CD4-positive, alpha-beta T cell treated with Interferon gamma for 1 hour (primary cell): ENCODE data around the gene SEMA4D.

Source experiments
- DNase-seq: peaks from one replicate; pipeline ENCODE4 v3.0.0-alpha.2; 2020

SEMA4D gene

DNA sequence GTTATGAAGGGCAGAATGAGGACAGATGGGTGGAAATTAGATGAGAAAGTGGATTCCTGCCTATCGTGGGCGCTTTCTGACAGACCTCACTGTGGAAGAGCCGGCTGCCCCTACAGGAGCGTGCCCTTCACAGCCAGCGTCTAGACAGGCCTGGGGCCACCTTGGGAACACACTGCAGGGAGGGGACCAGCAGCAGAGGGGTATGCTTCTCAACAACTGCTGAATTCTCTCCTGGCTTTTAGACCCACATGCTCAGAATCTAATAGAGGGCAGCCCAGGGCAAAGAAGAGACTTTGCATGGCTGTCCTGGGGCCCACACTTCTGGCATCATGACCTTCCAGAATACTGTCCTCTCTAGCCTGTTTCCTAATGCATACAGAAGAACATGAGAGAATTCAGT, 2.1 kb upstream of the SEMA4D start:
- DNase-seq, result no peak

DNA sequence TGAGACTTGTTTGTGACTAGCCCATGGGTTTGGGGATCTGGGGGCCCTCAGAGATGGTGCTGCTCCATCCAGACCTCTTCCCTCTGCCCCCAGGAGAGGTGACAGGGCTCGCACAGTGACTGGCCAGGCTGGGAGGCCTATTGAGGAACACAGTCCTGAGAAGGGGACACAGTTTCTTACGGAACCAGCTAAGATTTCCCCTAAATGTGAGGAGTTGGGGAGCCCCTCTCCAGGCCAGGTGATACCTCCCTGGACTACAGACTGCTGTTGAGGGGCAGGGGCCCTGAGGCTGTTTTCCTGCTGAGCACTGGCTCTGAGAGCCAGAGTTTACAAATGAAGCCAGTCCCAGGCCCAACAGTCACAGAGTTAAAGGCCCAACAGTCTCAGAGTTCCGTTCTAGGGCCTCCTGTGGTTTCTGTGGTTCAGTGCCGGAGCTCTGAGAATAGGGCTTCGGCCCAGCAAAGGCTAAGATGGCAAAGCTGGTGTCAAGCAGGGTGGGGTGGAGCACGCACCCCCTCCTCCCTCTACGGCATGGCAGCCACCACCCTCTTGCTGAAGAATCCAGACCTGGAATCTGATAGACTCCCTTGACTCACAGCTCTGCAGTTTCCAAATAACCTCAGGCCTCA, 1.1 kb upstream of the SEMA4D start:
- peak; percentile 61 for DNase-seq

DNA sequence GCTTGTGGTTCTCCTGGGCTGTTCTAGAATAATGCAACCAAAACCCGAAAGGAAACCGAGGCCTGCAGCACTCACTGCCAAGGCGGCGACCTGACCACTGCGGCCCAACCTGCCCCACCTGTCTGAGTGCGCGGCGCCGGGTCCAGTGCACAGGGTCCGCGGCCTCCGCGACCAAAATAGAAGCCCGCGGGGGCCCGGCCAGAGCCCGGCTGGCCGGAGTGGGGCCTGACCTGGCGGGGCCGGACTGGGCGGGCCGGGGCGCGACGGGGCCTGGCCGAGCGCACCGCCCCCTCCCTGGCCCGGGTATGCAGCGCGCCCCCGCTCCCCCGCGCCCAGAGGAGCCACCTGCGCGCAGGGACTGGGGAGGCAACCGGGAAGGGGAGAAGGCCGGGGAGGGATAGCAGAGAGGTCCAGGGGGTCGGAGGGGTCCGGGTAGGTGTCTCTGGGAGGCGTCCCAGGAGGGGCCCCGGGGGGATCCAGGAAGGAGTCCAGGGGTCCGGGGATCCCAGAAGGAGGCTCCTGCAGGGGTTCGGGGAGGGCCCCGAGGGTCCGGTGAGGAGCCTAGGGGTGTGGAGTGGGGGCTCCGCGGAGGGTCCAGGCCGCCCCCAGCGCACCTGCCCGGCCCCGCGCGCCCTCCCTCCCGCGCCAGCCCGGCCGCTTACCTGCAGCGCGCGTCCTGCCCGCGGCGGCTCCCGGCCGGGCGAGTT, 503 bp downstream of the SEMA4D start:
- DNase-seq, result no peak

DNA sequence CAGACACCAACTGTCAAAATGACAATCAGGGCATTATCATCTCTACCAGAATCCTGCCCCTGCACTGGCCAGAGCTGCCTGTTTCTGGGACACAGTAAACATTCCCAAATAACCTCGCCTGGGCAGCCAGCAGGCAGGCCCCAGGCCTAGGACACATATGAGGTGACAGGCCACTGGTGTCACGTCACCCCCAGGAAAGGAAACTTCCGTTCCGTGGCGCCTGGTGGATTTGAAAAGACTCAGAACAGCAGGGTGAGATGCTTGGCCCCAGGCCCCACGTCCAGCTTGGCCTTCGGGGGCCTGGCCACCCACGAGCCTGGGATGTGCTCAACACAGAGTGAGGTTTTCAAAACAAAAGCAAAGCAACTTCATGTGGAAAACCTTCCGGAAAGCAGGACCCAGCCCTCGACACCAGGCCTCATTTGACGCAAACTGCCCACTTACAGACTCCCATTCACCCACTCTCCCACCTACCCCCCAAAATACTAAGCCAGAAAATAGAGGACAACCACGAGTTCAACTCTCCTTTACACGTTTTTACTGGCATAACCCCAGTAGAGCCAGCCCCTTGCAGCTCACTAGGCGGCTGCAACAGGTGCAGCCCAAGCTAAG, 1.2 kb downstream of the SEMA4D start:
- no peak for DNase-seq

DNA sequence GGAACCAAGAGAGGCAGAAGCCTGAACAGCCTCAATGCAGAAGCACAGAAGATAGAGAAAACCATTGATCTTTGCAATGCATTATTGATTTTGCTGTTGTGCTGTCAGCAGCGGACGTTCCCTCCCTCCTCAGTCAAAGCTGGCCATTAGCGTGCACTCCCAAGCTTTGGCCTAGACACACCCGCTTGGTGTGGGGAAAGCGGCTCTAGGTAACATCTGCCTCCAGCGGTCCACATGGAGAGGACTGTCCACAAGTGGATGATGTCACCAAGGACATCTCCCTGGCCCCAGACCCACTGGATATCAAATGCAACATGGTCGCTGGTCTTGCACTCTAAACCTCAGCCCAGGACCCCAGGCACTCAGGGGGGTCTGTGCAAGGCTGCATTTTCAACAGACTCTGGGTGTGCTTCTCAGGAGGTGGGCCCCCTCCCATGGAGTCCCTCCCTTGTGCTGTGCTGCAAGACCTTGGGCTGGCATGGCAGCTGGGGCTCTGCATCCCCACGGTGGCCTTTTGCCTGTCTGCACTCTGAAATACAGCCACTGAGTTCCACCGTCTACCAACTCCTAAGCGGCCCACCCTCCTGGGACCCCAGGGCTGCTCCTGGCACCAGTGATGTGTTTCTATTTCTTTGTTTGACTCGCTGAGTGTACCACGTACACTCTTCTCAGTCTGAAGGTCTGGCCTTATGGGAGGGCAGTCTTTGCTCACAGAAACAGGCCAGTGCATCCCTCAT, 1.9 kb downstream of the SEMA4D start:
- DNase-seq, result no peak

DNA sequence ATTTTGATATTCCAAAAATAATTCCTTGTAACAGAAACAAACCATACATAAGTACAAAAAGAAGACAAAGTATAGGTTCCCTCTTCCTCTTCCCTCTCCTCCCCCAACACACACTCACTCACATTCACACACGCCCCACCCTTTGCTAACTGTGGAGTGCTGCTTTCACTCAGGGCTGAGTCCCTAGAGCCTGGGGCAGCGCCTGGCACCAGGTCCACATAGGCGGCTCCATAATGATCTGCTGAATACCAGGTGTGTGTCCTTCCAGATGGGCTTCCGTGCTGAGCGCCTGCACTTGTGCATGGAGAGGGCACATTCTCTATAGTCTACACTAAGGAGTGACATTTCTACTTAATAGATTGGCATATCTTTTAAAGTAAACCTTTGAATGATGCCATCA, 3.7 kb downstream of the SEMA4D start:
- no peak for DNase-seq

DNA sequence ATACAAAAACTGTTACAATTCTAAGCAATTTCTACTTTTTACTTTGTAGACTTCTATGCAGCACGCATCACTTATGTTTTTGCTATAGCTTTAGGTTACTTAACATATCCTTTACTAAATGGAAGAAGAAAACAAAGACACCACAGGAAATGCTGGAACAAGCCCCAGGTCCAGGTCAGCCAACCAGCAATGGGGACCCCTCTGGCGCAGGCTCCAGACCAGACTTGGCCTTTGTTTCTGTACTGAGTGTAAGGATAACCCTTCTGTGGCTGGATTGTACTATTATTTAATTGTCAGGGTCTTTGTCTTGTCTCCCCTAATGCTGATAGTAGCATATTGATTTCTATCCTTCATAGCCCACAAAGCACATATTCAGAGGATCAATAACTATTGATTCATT, 4.2 kb downstream of the SEMA4D start:
- DNase-seq, result no peak

DNA sequence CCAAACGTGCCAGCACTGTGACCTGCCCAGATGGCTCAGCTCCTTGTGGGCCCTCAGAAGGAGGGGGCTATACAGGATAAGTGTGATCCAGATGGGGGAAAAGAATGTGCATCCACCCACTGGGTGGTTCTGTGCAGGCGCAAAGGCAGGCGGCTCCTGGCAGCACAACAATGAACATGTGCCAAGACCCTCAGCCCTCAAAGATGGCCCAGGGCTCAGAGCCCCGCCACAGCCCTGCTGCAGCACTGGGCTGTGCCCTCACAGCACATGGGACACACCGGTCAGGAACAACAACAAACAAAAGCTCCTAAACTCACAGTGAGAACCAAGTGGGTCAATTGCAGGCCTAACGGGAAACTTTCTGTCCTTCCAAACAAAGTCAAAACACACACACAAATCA, 4.7 kb downstream of the SEMA4D start:
- no peak for DNase-seq

DNA sequence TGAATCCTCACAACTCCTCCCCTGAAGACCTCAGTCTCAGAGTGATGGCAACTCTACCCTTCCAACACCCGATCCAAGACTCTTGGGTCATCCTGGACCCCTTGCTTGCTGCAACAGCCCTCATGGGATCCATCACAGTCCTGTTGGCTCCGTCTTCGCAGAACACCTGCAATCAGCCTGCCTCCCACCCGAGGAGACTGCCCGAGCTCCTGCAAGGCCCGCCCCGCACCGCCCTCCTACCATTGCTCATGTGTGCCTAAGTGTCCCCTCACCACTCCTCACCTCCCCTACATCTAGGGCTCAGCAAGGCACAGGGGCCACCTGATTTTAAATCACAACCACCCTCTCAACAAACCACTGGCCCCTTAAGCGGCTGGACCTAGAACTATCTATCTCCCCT, 5.3 kb downstream of the SEMA4D start:
- DNase-seq, result no peak

DNA sequence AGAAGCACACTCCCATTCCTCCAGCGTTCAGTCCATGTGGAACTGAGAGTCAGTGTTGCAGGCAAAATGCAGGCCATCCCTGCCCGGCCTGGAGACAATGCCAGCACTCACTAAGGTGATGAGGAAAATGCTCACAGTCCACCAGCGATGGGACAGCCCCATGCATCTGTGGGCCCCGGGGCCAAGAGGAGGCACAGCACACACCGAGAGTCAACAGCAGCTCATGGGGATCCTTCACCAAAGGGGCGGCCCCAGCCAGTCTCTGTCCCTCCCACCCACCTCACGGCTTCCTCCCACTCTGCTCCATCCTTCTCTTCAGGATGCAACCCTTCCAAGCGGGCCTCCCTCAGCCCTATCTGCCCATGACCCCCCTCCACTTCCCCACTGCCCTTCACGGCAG, 6.2 kb downstream of the SEMA4D start:
- no peak for DNase-seq

DNA sequence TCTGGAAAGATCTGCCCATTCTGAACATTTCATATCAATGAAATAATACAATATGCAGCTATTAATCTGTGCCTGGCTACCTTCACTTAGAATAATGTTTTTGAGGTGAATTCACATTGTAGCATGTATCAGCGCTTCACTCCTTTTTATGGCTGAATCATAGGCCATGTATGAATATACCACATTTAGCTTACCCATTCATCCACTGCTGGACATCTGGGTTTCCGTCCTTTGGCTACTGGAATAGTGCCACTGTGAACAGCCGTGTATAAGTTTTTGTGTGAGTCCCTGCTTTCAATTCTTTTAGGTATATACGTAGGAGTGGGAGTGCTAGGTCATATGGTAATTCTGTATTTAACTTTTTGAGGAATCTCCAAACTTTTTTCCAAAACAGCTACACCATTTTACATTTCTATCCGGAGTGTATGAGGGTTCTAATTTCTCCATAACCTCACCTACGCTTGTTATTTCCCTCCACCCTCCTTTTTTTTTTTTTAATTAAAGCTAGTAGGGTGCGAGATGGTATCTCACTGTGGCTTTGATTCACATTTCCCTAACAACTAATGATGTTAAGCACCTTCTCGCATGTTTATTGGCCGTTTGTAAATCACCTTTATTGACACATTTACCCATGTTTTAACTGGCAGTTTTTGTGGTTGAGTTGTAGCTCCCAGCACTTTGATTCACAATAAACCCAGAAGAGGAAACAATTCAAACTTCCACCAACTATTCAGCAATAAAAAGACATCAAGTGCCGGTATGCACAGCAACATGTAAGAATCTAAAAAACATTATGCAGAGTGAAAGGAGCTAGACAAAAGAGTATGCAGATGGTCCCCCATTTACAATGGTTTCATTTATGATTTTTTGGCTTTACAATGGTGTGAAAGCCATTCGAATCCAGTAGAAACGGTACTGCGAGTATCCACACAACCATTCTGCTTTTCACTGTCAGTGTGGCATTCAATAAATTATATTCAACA, 8.1 kb downstream of the SEMA4D start:
- no peak for DNase-seq

DNA sequence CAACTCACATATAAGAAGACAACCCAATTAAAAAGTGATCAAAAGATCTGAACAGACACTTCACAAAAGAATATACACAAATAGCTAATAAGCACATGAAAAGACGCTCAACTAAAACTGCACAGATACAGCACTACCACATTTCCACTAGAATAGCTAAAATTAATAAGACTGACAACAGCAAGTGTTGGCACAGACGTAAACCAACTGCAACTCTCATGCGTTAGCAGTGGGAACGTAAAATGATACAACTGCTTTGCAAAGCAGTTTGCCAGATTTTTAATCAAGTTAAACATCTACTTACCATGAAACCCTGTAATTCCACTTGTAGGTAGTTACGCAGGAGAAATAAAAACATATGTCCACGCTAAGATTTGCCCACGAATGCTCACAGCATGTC, 9.0 kb downstream of the SEMA4D start:
- DNase-seq, result no peak

DNA sequence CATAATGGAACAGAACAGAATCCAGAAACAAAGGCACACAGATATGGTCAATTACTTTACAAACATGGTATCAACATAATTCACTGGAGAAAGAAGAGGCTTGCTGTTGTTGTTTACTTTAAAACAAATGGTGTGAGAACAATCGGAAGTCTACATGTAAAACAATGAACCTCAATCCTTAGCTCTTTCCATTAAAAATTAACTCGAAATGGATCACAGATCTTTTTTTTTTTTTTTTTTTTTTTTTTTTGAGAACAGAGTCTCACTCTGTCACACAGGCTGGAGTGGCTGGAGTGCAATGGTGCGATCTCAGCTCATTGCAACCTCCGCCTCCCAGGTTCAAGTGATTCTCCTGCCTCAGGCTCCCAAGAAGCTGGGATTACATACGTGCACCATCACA, 9.8 kb downstream of the SEMA4D start:
- no peak for DNase-seq

DNA sequence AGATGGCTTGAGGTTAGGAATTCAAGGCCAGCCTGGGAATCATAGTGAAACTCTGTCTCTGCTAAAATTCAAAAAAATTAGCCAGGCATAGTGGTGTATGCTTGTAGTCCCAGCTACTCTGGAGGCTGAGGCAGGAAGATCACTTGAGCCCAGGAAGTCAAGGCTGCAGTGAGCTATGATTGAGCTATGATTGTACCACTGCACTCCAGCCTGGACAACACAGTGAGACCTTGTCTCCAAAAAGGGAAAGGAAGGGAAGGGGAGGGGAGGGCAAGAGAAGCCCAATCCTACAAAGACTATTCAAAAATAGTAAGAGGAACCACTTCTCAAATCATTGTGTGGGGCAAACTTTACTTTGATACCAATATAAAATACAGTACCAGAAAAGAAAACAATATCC, 11.2 kb downstream of the SEMA4D start:
- no peak for DNase-seq

DNA sequence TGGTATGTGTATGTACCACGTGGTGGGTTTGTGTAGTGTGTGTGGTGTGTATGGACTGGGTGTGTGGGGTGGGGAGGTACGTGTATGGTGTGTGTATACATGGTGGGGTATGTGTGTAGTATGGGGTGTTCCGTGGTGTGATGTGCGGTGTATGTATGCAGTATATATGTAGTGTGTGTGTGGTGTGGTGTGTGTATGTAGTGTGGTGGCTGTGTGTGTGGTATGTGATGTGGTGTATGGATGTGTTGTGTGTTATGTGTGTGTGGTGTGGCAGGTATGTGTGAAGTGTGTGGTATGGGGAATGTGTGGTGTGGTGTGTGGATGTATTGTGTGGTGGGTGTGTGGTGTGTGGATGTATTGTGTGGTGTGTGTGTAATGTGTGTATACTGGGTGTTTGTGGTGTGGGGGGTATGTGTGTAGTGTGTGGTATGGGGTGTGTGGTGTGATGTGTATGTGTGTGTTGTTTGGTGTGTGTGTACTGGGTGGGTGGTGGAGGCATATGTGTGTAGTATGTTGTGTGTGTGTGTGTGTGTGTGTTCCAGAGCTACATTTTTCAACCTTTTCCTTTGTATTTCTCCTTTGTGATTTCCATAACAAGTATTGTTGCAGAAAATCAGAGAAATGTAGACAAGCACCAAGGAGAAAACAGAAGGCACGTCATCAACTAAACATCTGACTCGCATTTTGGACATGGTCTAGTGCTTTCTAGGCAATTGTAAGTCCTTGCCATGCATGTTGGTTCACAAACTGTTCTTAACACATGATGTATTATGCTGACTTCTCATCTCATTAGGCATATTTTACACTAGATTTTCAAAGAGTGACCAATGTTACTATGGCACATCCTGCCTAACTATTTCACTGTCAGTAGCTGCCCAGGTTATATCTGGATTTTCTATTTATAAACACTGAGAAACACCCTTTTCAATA, 13.2 kb downstream of the SEMA4D start:
- no peak for DNase-seq

DNA sequence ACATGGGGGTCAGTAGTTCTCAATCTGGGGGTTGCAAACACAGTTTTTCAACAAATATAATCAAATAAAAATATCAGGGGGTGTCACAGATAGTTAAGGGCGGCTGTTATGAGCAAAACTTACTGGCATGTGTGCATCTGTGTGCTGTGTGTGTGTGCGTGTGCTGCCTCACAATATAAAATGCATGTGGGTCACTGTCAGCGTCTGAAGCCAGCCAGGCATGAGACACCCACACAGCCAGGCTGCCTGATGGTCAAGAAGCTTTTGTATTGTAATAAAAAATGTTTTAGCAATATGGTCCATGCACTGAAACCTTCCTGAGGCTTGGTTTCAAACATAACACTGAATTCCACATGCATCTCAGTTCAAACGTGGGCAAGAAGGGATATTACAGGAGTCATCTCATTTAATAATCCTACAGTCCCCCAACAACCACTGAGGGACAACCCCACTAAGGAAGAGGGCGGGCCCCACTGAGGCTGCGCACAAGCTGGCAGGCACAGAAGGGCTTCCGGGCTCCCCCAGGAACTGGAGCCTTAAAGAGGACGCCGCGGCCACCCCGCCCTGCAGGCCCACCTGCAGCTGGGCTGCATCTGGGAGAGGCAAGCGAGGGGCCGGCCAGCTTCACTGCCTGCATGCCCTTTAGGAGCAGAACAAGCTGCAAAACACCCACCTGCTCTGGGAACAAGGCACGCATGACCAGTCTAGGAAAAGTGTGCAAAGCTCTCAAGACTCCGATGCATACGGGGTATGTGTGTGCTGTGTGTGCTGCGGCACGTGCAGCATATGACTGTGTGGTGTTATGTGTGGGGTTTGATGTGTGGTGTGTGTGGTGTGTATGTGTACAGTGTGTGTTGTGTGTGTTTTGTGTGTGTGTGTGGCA, 14.1 kb downstream of the SEMA4D start:
- peak; percentile 62 for DNase-seq

DNA sequence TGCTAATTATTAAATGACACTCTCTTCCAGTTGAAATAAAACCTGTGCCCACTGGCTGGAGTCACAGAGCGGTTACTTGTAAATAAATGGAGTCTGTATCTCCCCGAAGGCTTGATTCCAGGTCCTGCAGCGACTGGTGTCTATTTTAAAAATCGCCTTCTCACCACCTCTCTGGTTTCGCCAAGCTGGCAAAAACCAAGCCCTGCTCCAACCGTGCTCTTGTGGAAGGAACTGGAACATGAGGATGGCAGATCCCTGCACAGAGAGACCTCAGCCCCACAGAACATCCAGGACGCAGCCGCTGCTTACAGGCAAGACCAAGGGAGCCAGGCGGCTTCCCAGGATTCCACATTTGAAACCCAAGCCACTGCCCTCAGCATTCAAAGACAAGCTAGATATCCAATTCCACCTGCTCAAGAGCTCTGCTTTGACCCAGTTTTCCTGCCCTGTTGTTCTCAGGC, 15.0 kb downstream of the SEMA4D start:
- DNase-seq, result no peak

DNA sequence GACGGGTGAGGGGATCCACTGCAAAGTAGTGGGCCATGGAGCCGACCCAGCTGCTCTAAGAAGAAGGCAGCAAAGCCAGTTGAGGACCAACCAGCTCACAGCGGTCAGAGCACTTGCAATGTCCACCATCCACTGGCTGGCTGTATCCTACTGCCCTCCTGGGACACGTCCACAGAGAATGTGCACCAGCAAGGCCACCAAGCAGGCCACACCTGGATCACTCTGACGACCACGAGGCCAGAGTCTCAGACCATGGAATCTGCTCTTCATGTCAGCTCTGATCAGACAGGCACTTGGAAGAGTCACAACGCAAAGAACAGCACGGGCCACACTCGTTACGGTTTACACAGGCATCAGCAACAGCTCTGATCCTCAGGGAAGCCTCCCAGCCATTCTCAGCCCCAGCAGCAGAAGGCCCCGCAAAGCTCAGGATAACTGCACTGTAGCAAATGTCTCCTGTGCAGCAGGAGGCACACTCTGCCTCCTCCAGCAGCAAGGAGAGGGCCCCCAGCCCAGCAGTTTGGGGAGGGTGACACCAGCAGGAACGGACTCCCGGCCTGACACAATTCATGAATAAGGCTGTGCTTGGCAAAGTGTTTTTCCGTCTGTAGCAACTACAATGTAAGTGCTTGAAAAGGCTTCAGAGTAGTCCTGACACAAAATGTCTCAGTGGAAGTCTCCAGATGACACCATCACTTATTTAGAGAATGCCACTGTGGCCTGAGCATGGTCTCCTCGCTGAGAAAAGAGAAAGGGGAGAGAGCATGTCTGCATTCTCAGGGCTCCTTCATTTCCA, 15.7 kb downstream of the SEMA4D start:
- DNase-seq, result no peak

DNA sequence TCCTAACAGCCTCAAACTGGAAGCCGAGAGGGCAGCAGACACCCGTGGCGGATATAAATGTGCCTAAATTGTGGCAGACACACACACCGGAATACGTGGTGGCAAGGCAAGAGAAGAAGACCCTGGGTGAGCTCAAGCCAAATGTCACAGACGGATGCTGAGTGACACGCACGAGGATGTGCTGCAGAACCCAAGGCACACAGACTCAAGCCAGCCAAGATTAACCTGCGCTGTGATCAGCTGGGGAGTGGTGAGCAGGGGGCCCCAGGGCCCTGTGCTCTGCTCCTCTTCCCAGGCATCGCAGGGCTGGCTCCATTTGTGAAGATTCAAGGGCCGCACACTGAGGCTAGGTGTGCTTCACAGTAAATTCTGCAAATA, 16.4 kb downstream of the SEMA4D start:
- no peak for DNase-seq
